Measurements from ENCODE around the gene GCH1. TPM values are rescaled to one million over a fixed set of nuclear protein-coding genes. Genes with fewer than 3 reads are reported as not detected.
A peak's percentile ranks its signal among the peaks of the same experiment; 100 is the strongest.

Gene GCH1
- total RNA-seq, 6 experiments from 2014 or later, result 41.5 to 93.6 (median 58.1) TPM

DNA sequence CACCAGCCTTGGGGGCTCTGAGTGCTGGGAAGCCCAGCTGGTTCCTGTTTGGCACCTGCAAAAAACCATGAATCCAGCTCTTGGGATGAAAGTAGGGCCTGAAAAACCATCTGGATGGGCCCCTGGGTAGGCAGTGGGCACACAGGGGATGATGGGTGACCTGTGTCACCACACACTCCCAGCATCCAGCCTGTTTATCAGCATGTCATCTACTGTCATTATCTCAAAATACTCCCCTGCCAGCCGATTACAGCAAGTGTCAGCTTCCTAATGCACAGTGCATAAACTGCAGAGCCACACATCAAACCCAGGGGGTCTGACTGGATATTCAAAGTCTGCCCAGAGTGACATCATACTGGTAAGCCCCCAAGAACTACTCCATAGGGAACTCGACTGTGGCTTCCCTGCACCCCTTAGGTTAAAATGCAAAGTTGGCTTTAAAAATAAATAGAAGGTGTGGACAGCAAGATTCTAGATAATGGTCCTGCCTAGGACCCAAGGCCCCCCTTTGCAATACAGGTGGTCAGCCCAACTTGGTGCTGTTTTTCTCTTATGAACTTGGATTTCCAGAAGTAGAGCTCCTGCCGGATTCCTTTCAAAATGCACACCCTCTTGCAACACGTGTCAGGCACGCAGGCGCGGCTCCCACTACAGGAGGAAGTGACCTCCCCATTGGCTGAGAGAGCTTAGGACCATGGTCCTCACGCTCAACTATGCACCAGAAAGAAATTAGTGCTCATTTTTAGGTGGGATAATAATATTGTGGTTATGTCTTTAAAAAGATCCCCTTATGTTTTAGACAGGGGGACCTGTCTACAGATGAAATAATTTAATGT is 94.1 kb downstream of the GCH1 start:
- no peak for DNase-seq
- ATAC-seq, result no peak
- TF ChIP-seq POLR2A (IDR thresholded peaks at IDR 0.05) (no peak), CTCF (IDR thresholded peaks at IDR 0.05) (no peak)

DNA sequence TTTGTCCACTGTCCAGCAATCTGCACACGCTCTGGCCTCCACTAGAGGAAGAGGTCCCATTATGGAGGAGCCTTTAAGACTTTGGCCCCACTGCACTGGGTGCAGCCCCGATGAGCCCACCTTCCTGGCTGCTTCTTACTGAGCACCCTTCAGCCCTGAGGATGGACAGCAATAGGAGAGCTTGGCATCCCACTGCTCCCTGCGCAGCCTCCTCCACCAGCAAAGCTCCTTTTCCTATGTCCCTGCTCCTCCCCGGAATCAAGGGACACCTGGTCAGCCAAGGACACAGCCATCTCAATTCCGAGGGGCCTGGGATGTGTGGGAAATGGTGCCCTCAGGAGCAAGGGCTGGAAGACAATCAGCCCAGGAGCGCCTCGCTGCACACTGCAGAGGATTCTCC is 94.7 kb downstream of the GCH1 start:
- DNase-seq (no peak), ATAC-seq (no peak)
- Histone ChIP-seq H3K4me3 (no peak overlapping the region), H3K36me3 (no peaks in the 10 kb centered on the region), H3K27me3 (no peaks in the 10 kb centered on the region), H3K27ac (no peak overlapping the region), H3K9me3 (no peaks in the 10 kb centered on the region), H3K4me1 (no peaks in the 10 kb centered on the region)
- TF ChIP-seq CTCF (IDR thresholded peaks at IDR 0.05) (no peak), POLR2A (IDR thresholded peaks at IDR 0.05) (no peak)
- intact Hi-C loops (cut with DNase I), result no loop called here
- WGBS (ENCODE audit: insufficient coverage, low coverage, low lambda C conversion rate, missing lambda C conversion rate), result 83% methylated on average over 2 of the region's 7 CpGs

More for the DNA sequence above, 94.1 kb downstream of the GCH1 start:
- Histone ChIP-seq H3K4me3 (no peak overlapping the region), H3K36me3 (no peaks in the 10 kb centered on the region), H3K27me3 (no peaks in the 10 kb centered on the region), H3K27ac (no peak overlapping the region), H3K9me3 (no peaks in the 10 kb centered on the region), H3K4me1 (no peaks in the 10 kb centered on the region)
- 75% methylated on average over 7 of the region's 8 CpGs for WGBS (ENCODE audit: insufficient coverage, low coverage, low lambda C conversion rate, missing lambda C conversion rate)
- intact Hi-C loops (cut with DNase I), result no loop called here

- Histone ChIP-seq H3K9me3 (no peaks in the 10 kb centered on the region), H3K27me3 (no peaks in the 10 kb centered on the region), H3K27ac (no peak overlapping the region), H3K4me3 (no peak overlapping the region), H3K36me3 (no peaks in the 10 kb centered on the region), H3K4me1 (no peaks in the 10 kb centered on the region)
- intact Hi-C loops (cut with DNase I), result no loop called here
- WGBS (ENCODE audit: insufficient coverage, low coverage, low lambda C conversion rate, missing lambda C conversion rate), result no CpG with 5 or more reads among the region's 6 CpGs
- TF ChIP-seq POLR2A (IDR thresholded peaks at IDR 0.05) (no peak), CTCF (IDR thresholded peaks at IDR 0.05) (no peak)
- no peak for ATAC-seq
- DNase-seq, result no peak
Observed at GRCh38 chr14:54807428-54807827, 95.2 kb downstream of the GCH1 start.

DNA sequence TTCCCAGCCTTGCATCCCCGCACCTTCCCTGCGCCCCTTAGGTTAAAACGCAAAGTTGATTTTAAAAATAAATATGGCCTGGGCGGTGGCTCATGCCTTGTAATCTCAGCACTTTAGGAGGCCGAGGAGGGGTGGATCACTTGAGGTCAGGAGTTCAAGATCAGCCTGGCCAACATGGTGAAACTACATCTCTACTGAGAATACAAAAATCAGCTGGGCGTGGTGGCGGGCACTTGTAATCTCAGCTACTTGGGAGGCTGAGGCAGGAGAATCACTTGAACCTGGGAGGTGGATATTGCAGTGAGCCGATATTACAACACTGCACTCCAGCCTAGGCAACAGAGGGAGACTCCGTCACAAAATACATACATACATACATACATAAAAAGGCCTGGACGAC is 96.0 kb downstream of the GCH1 start:
- no peaks in the 10 kb centered on the region for H3K4me1 ChIP-seq
- no peak overlapping the region for H3K27ac ChIP-seq
- DNase-seq, result peak in 1 of 3 donors; percentile 19
- intact Hi-C loops (cut with DNase I), result no loop called here
- TF ChIP-seq CTCF (IDR thresholded peaks at IDR 0.05), result no peak
- ATAC-seq, result no peak
- H3K27me3 ChIP-seq, result no peaks in the 10 kb centered on the region
- H3K36me3 ChIP-seq, result no peaks in the 10 kb centered on the region
- WGBS (ENCODE audit: insufficient coverage, low coverage, low lambda C conversion rate, missing lambda C conversion rate), result 79% methylated on average over 8 of the region's 10 CpGs
- H3K4me3 ChIP-seq, result no peak overlapping the region
- H3K9me3 ChIP-seq, result no peaks in the 10 kb centered on the region

All from right lobe of liver (tissue), 6 donors.